Neural cell (in vitro differentiated cells): ENCODE results near the gene ZNF490. TPM values are rescaled to one million over a fixed set of nuclear protein-coding genes. Genes with fewer than 3 reads are reported as not detected.
A peak's percentile ranks its signal among the peaks of the same experiment; 100 is the strongest.

Source experiments
- H2AFZ ChIP-seq: fragments of 200-600, 300-800 bp; sonication (generic), shearing (Covaris generic); 2 replicates; pipeline ENCODE4 v1.6.0; 2014; ENCODE audit warnings: low read depth, mild to moderate bottlenecking, antibody characterized with exemption, low read length, moderate library complexity
- H3F3A ChIP-seq: fragments of 200-600 bp; shearing (Covaris generic); 2 replicates; pipeline ENCODE4 v1.6.1; 2016; ENCODE audit warnings: mild to moderate bottlenecking, moderate library complexity, mixed read lengths, antibody characterized with exemption, low read length; ENCODE audit not compliant: insufficient read depth, poor library complexity, severe bottlenecking
- H3K27ac ChIP-seq: fragments of 200-600, 300-800 bp; sonication (generic), shearing (Covaris generic); 2 replicates; pipeline ENCODE4 v1.5.1; 2014; ENCODE audit warnings: mild to moderate bottlenecking, low read length, moderate library complexity
- H3K27me3 ChIP-seq: fragments of 300-800, 200-600 bp; sonication (generic), shearing (Covaris generic); 2 replicates; pipeline ENCODE4 v1.6.0; 2014; ENCODE audit warnings: mild to moderate bottlenecking, low read depth, low read length, moderate library complexity; ENCODE audit not compliant: insufficient read depth
- H3K36me3 ChIP-seq: fragments of 300-800, 200-600 bp; sonication (generic), shearing (Covaris generic); 2 replicates; pipeline ENCODE4 v1.5.1; 2014; ENCODE audit warnings: mild to moderate bottlenecking, antibody characterized with exemption, low read length, moderate library complexity; ENCODE audit not compliant: insufficient read depth
- H3K4me2 ChIP-seq: fragments of 300-800, 200-600 bp; sonication (generic), shearing (Covaris generic); 2 replicates; pipeline ENCODE4 v1.6.0; 2014; ENCODE audit warnings: mild to moderate bottlenecking, low read length
- H3K4me3 ChIP-seq: fragments of 300-800, 200-600 bp; sonication (generic), shearing (Covaris generic); 2 replicates; pipeline ENCODE4 v1.5.1; 2014; ENCODE audit warnings: mild to moderate bottlenecking, low read length, moderate library complexity
- H3K79me2 ChIP-seq: fragments of 200-600 bp; shearing (Covaris generic); replicated peaks from 2 replicates; pipeline ENCODE4 v1.6.0; 2014; ENCODE audit warnings: mild to moderate bottlenecking, low read length, moderate library complexity; ENCODE audit not compliant: insufficient read depth
- H3K9ac ChIP-seq: fragments of 300-800, 200-600 bp; sonication (generic), shearing (Covaris generic); 2 replicates; pipeline ENCODE4 v1.6.1; 2016; ENCODE audit warnings: mild to moderate bottlenecking, low read length, mixed read lengths
- H3K9me2 ChIP-seq: fragments of 200-600 bp; shearing (Covaris generic); 2 replicates; pipeline ENCODE4 v1.6.1; 2016; ENCODE audit warnings: mild to moderate bottlenecking, low read length, mixed read lengths; ENCODE audit not compliant: insufficient read depth
- H3K9me3 ChIP-seq: fragments of 200-600, 300-800 bp; sonication (generic), shearing (Covaris generic); 2 replicates; pipeline ENCODE4 v1.6.1; 2016; ENCODE audit warnings: mild to moderate bottlenecking, mixed run types, low read length, moderate library complexity, mixed read lengths
- H4K20me1 ChIP-seq: fragments of 200-600 bp; shearing (Covaris generic); 2 replicates; pipeline ENCODE4 v1.6.1; 2016; ENCODE audit warnings: mild to moderate bottlenecking, mixed run types; ENCODE audit not compliant: insufficient read depth
- EP300 ChIP-seq: fragments of 450-650 bp; conservative IDR thresholded peaks from 2 replicates; pipeline ENCODE4 v1.6.1; 2014; ENCODE audit warnings: antibody characterized with exemption, mild to moderate bottlenecking, moderate library complexity; ENCODE audit not compliant: poor library complexity, severe bottlenecking
- EZH2 ChIP-seq: fragments of 200-600, 300-800 bp; shearing (Covaris generic), sonication (generic); IDR thresholded peaks from 2 replicates; pipeline ENCODE4 v1.6.1; 2014; ENCODE audit warnings: antibody characterized with exemption, low read length, borderline replicate concordance, mild to moderate bottlenecking; ENCODE audit not compliant: insufficient read depth, poor library complexity, severe bottlenecking
- MXI1 ChIP-seq: fragments of 450-650 bp; conservative IDR thresholded peaks from 2 replicates; pipeline ENCODE4 v1.6.1; 2014; ENCODE audit warnings: antibody characterized with exemption, mild to moderate bottlenecking; ENCODE audit not compliant: poor library complexity, severe bottlenecking
- POLR2AphosphoS5 ChIP-seq: IDR thresholded peaks from 2 replicates; pipeline ENCODE4 v1.6.1; 2012
- RAD21 ChIP-seq: fragments of 450-650 bp; conservative IDR thresholded peaks from 2 replicates; pipeline ENCODE4 v1.6.1; 2014; ENCODE audit warnings: antibody characterized with exemption, mild to moderate bottlenecking, moderate library complexity
- SMC3 ChIP-seq: fragments of 450-650 bp; conservative IDR thresholded peaks from 2 replicates; pipeline ENCODE4 v1.6.1; 2014; ENCODE audit warnings: antibody characterized with exemption, mild to moderate bottlenecking, moderate library complexity; ENCODE audit not compliant: poor library complexity
- TAF1 ChIP-seq: IDR thresholded peaks from 2 replicates; pipeline ENCODE4 v1.6.1; 2012; ENCODE audit warnings: low read depth
- polyA plus RNA-seq: library from polyadenylated mRNA; depleted of rRNA; stranded (reverse); fragments of >200 nt; gene quantifications from 2 replicates; pipeline ENCODE4 v1.2.3, GENCODE V29; 2014
- TF ChIP-seq, protein P1 (sequence below): fragments of 450-650 bp; IDR thresholded peaks from 2 replicates; pipeline ENCODE4 v1.5.1; 2014; ENCODE audit warnings: antibody characterized with exemption, mild to moderate bottlenecking, moderate library complexity; ENCODE audit not compliant: poor library complexity, severe bottlenecking
- TF ChIP-seq, protein P2 (sequence below): IDR thresholded peaks from 2 replicates; pipeline ENCODE4 v1.6.1; 2012; ENCODE audit warnings: borderline replicate concordance

Gene ZNF490
- polyA plus RNA-seq, 1 donor from 2014 or later, result 6.1 TPM

DNA sequence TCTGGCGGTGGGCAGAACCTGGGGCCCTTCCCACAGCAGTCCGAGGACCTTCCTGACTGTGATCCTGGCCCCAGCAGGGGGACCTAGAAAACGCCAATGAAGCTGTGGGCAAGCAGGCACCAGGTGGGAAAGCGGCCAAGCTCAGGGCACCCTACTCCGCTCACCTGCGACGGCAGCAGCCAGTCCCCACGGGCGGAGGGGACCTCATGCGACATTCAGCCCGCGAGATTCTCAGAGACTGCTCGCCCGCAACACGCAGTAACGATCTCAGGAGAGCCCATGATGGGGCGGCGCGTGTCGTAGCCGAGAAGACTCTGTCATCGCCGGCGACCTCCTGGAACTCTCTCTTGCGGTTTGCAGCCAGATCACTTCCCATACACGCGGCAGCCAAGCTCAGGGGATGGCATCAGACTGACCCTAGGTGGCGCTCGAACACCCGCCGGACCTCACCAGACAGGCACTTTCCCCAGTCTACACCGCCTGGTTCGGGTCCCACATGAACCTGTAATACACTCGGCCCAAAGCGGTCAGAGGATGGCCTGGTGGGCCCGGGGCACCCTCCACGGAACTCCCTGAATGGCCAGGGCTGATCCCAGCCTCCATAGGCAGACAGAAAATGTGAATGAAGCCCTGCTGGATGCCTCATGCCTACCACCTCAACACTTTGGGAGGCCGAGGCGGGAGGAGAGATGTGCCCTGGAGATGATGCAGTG is 29.4 kb upstream of the ZNF490 start:
- H3K27me3 ChIP-seq, result no peaks in the 10 kb centered on the region
- no peaks in the 10 kb centered on the region for H3F3A ChIP-seq
- TF ChIP-seq TAF1, result no peak
- TF ChIP-seq, protein P1, sequence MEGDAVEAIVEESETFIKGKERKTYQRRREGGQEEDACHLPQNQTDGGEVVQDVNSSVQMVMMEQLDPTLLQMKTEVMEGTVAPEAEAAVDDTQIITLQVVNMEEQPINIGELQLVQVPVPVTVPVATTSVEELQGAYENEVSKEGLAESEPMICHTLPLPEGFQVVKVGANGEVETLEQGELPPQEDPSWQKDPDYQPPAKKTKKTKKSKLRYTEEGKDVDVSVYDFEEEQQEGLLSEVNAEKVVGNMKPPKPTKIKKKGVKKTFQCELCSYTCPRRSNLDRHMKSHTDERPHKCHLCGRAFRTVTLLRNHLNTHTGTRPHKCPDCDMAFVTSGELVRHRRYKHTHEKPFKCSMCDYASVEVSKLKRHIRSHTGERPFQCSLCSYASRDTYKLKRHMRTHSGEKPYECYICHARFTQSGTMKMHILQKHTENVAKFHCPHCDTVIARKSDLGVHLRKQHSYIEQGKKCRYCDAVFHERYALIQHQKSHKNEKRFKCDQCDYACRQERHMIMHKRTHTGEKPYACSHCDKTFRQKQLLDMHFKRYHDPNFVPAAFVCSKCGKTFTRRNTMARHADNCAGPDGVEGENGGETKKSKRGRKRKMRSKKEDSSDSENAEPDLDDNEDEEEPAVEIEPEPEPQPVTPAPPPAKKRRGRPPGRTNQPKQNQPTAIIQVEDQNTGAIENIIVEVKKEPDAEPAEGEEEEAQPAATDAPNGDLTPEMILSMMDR, result peak; percentile 49
- no peak overlapping the region for H3K4me3 ChIP-seq
- H3K27ac ChIP-seq, result no peak overlapping the region
- no peak overlapping the region for H3K9ac ChIP-seq
- no peaks in the 10 kb centered on the region for H3K79me2 ChIP-seq
- no peaks in the 10 kb centered on the region for H4K20me1 ChIP-seq
- H2AFZ ChIP-seq, result no peak overlapping the region
- no peak overlapping the region for H3K4me2 ChIP-seq
- H3K9me2 ChIP-seq, result no peaks in the 10 kb centered on the region
- no peaks in the 10 kb centered on the region for H3K36me3 ChIP-seq
- no peaks in the 10 kb centered on the region for H3K9me3 ChIP-seq

GRCh38 chr19:12638611-12639182 is 28.1 kb upstream of the ZNF490 start:
- Histone ChIP-seq H3F3A (no peaks in the 10 kb centered on the region), H2AFZ (no peak overlapping the region), H3K9ac (no peak overlapping the region), H3K9me2 (no peaks in the 10 kb centered on the region), H3K36me3 (no peaks in the 10 kb centered on the region), H3K4me2 (no peak overlapping the region), H3K27ac (no peak overlapping the region), H3K27me3 (no peaks in the 10 kb centered on the region), H3K9me3 (no peaks in the 10 kb centered on the region), H3K79me2 (no peaks in the 10 kb centered on the region), H4K20me1 (no peaks in the 10 kb centered on the region), H3K4me3 (no peak overlapping the region)
- TF ChIP-seq, protein P1, result no peak
- TF ChIP-seq TAF1, result no peak
- no peak for TF ChIP-seq EZH2
- no peak for TF ChIP-seq SMC3
- no peak for TF ChIP-seq EP300
- TF ChIP-seq MXI1, result no peak
- TF ChIP-seq, protein P2, sequence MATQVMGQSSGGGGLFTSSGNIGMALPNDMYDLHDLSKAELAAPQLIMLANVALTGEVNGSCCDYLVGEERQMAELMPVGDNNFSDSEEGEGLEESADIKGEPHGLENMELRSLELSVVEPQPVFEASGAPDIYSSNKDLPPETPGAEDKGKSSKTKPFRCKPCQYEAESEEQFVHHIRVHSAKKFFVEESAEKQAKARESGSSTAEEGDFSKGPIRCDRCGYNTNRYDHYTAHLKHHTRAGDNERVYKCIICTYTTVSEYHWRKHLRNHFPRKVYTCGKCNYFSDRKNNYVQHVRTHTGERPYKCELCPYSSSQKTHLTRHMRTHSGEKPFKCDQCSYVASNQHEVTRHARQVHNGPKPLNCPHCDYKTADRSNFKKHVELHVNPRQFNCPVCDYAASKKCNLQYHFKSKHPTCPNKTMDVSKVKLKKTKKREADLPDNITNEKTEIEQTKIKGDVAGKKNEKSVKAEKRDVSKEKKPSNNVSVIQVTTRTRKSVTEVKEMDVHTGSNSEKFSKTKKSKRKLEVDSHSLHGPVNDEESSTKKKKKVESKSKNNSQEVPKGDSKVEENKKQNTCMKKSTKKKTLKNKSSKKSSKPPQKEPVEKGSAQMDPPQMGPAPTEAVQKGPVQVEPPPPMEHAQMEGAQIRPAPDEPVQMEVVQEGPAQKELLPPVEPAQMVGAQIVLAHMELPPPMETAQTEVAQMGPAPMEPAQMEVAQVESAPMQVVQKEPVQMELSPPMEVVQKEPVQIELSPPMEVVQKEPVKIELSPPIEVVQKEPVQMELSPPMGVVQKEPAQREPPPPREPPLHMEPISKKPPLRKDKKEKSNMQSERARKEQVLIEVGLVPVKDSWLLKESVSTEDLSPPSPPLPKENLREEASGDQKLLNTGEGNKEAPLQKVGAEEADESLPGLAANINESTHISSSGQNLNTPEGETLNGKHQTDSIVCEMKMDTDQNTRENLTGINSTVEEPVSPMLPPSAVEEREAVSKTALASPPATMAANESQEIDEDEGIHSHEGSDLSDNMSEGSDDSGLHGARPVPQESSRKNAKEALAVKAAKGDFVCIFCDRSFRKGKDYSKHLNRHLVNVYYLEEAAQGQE, result no peak
- no peak for TF ChIP-seq RAD21
- TF ChIP-seq POLR2AphosphoS5, result no peak
